HepG2 (cell line): ENCODE data around the gene VARS1. TPM values are rescaled to one million over a fixed set of nuclear protein-coding genes. Genes with fewer than 3 reads are reported as not detected.

Experiments used
- ARNT2 ChIP-seq: sonication (generic); formaldehyde crosslinking; IDR thresholded peaks from 2 replicates; pipeline ENCODE4 v1.8.0; 2022; ENCODE audit warnings: mild to moderate bottlenecking, low read depth, missing genetic modification reagents, moderate library complexity
- CCAR2 ChIP-seq: fragments of 200-400 bp; formaldehyde crosslinking; optimal IDR thresholded peaks from 2 replicates; pipeline ENCODE3; 2018; ENCODE audit warnings: low read depth, mild to moderate bottlenecking, low read length, moderate library complexity
- FOXA1 ChIP-seq, 2 experiments: fragments of 450-650 bp in 1 of 2; sonication (generic) in 1 of 2; formaldehyde crosslinking in 1 of 2; IDR thresholded peaks; 2 replicates each; pipeline versions ENCODE4 v1.4.0 to v1.6.1; 2016 to 2020; ENCODE audit warnings: missing genetic modification reagents in 1 of 2
- KIAA2018 ChIP-seq: sonication (generic); formaldehyde crosslinking; IDR thresholded peaks from 2 replicates; pipeline ENCODE4 v1.5.0; 2020; ENCODE audit warnings: mild to moderate bottlenecking, missing genetic modification reagents, borderline replicate concordance
- MAFK ChIP-seq, 2 experiments: IDR thresholded peaks in 1 of 2; conservative IDR thresholded peaks in 1 of 2; 2 replicates each; pipeline ENCODE4 v1.6.1; 2011; ENCODE audit warnings: improper control_type of control experiment in 2 of 2, low read length in 2 of 2
- PRPF4 ChIP-seq: fragments of 200-400 bp; formaldehyde crosslinking; IDR thresholded peaks from 2 replicates; pipeline ENCODE4 v1.6.1; 2016; ENCODE audit warnings: low read length, low read depth; ENCODE audit not compliant: poor library complexity, severe bottlenecking
- SETDB1 ChIP-seq: sonication (generic); formaldehyde crosslinking; IDR thresholded peaks from 2 replicates; pipeline ENCODE4 v1.5.1; 2020; ENCODE audit warnings: missing genetic modification reagents, mild to moderate bottlenecking, borderline replicate concordance
- TBP ChIP-seq: sonication (generic); formaldehyde crosslinking; IDR thresholded peaks from 2 replicates; pipeline ENCODE4 v1.5.0; 2020; ENCODE audit warnings: missing genetic modification reagents
- TIGD3 ChIP-seq: sonication (generic); formaldehyde crosslinking; IDR thresholded peaks from 2 replicates; pipeline ENCODE4 v1.5.1; 2020; ENCODE audit warnings: mild to moderate bottlenecking, missing genetic modification reagents, borderline replicate concordance
- ZBTB34 ChIP-seq: sonication (generic); formaldehyde crosslinking; IDR thresholded peaks from 2 replicates; pipeline ENCODE4 v1.8.0; 2022; ENCODE audit warnings: mild to moderate bottlenecking, missing genetic modification reagents
- ZFP36L2 ChIP-seq: sonication (generic); formaldehyde crosslinking; IDR thresholded peaks from 2 replicates; pipeline ENCODE4 v1.4.0; 2020; ENCODE audit warnings: missing genetic modification reagents
- ZHX1 ChIP-seq: sonication (generic); formaldehyde crosslinking; IDR thresholded peaks from 2 replicates; pipeline ENCODE4 v1.8.1; 2022; ENCODE audit warnings: low read depth, mild to moderate bottlenecking, missing genetic modification reagents
- ZNF703 ChIP-seq: sonication (generic); formaldehyde crosslinking; IDR thresholded peaks from 2 replicates; pipeline ENCODE4 v1.5.1; 2020; ENCODE audit warnings: missing genetic modification reagents, mild to moderate bottlenecking, moderate library complexity, borderline replicate concordance
- polyA plus RNA-seq, 8 experiments: library from polyadenylated mRNA; depleted of rRNA in 3 of 8; stranded (reverse) in 7 of 8; unstranded in 1 of 8; fragments of >200 nt; fragmentation: Illumina TruSeq in 4 of 8; extraction: Trizol in 4 of 8; gene quantifications; 2 replicates each; pipeline versions ENCODE4 v1.2.1 to v1.2.3, GENCODE V29; 2011 to 2016; ENCODE audit warnings: low read depth in 4 of 8, missing spikeins in 1 of 8, mixed read lengths in 1 of 8; ENCODE audit not compliant: insufficient read depth in 1 of 8
- total RNA-seq, 5 experiments: library from RNA; depleted of rRNA; stranded (reverse); fragments of >200 nt; fragmentation: Illumina TruSeq; extraction: Trizol; gene quantifications; 2 replicates each; pipeline ENCODE4 v1.2.3, GENCODE V29; 2016; ENCODE audit warnings: low read depth in 1 of 5

The VARS1 gene
- total and polyA plus RNA-seq, 2 of the 13 experiments (the other 11 are each of a cell fraction or from before 2014, with no cell fraction given), result 14.7 to 56.1 TPM

- TF ChIP-seq ZBTB34, result no peak
- TF ChIP-seq CCAR2, result no peak
- TF ChIP-seq TBP (CRISPR knock-in tag), result no peak
- no peak for TF ChIP-seq PRPF4
- TF ChIP-seq TIGD3 (CRISPR knock-in tag), result no peak
- TF ChIP-seq MAFK (conservative IDR thresholded peaks at IDR 0.05 in 1 of 2, IDR thresholded peaks at IDR 0.05 in 1 of 2; ENCODE audit: low read length in 2 of 2), result no peak
- TF ChIP-seq ARNT2 (CRISPR knock-in tag), result 0 out of 2 replicates have a peak, but pooled peaks have one; percentile 70
- no peak for TF ChIP-seq FOXA1 (IDR thresholded peaks at IDR 0.05)
- no peak for TF ChIP-seq FOXA1 (CRISPR knock-in tag; IDR thresholded peaks at IDR 0.05)
- no peak for TF ChIP-seq ZHX1 (CRISPR knock-in tag)
- TF ChIP-seq KIAA2018, result no peak
- TF ChIP-seq ZFP36L2 (CRISPR knock-in tag), result no peak
- no peak for TF ChIP-seq SETDB1
- TF ChIP-seq ZNF703 (CRISPR knock-in tag), result no peak
These were observed 29.4 kb downstream of the VARS1 start (continued) for GRCh38 chr6:31765910-31766794.
